ENCODE measurements around the gene LMO7. TPM values are rescaled to one million over a fixed set of nuclear protein-coding genes. Genes with fewer than 3 reads are reported as not detected.
"Not testable (repeated sequence)": the region's sequence is repeated elsewhere in the genome, so short reads cannot be mapped to it uniquely, and the experiment has no call there.

Gene LMO7
- total RNA-seq, 1 experiment from 2014 or later, result 18.5 TPM

- Mint-ChIP-seq H3K9me3 (peaks cover 16% of the 10 kb centered on the region), H3K36me3 (peaks cover 17% of the 10 kb centered on the region), H3K27ac (0 out of 2 replicates have a peak overlapping the region, but pooled peaks have one; percentile 9), H3K4me1 (no peaks in the 10 kb centered on the region), H3K4me3 (no peak overlapping the region), H3K27me3 (ENCODE audit: low read depth) (no peaks in the 10 kb centered on the region)
- ChIA-PET CTCF (no interaction called here), POLR2A (no interaction called here)
- no peak for DNase-seq (ENCODE audit: low spot score)
- ATAC-seq, result no peak
- TF ChIP-seq ZNF138 (CRISPR knock-in tag; conservative IDR thresholded peaks at IDR 0.05) (no peak), NFE2L1 (CRISPR knock-in tag; IDR thresholded peaks at IDR 0.05) (no peak)
Observed at GRCh38 chr13:75739244-75739868, 103.2 kb downstream of the LMO7 start.

- TF ChIP-seq ZNF219 (CRISPR knock-in tag; IDR thresholded peaks at IDR 0.05; ENCODE audit: borderline replicate concordance), result no peak
- no peak for TF ChIP-seq ZBTB21 (CRISPR knock-in tag; IDR thresholded peaks at IDR 0.05; ENCODE audit: borderline replicate concordance)
- no peak for TF ChIP-seq ZNF512 (CRISPR knock-in tag; IDR thresholded peaks at IDR 0.05; ENCODE audit: borderline replicate concordance)
- TF ChIP-seq GABPB1 (CRISPR knock-in tag; IDR thresholded peaks at IDR 0.05), result no peak
- no peak for TF ChIP-seq CDX4 (CRISPR knock-in tag; IDR thresholded peaks at IDR 0.05; ENCODE audit: borderline replicate concordance)
- TF ChIP-seq ETV6 (CRISPR knock-in tag; IDR thresholded peaks at IDR 0.05), result no peak
- no peak for TF ChIP-seq IRF1 (CRISPR knock-in tag; IDR thresholded peaks at IDR 0.05)
- no peak for ATAC-seq
- Mint-ChIP-seq H3K4me1 (no peaks in the 10 kb centered on the region), H3K4me3 (no peak overlapping the region), H3K36me3 (peaks cover 22% of the 10 kb centered on the region), H3K27ac (no peak overlapping the region), H3K27me3 (ENCODE audit: low read depth) (no peaks in the 10 kb centered on the region), H3K9me3 (peaks cover 22% of the 10 kb centered on the region)
- POLR2A ChIA-PET, result no interaction called here
- DNase-seq (ENCODE audit: low spot score), result no peak
- CTCF ChIA-PET, result no interaction called here
Observed at GRCh38 chr13:75740031-75740430, 103.9 kb downstream of the LMO7 start.

- CTCF ChIA-PET; H3K27me3 Mint-ChIP-seq (ENCODE audit: low read depth); H3K27ac Mint-ChIP-seq: not testable (repeated sequence)
Observed at GRCh38 chr13:75743072-75743471, 106.9 kb downstream of the LMO7 start.

GRCh38 chr13:75744127-75744526 lies 108.0 kb downstream of the LMO7 start:
- CTCF ChIA-PET, result no interaction called here
- no peak for DNase-seq (ENCODE audit: low spot score)
- ATAC-seq, result no peak
- peaks cover 29% of the 10 kb centered on the region for H3K36me3 Mint-ChIP-seq
- peaks cover 41% of the 10 kb centered on the region for H3K9me3 Mint-ChIP-seq
- TF ChIP-seq SOX15 (CRISPR knock-in tag; IDR thresholded peaks at IDR 0.05) (no peak), USF1 (CRISPR knock-in tag; IDR thresholded peaks at IDR 0.05) (no peak), USF2 (CRISPR knock-in tag; IDR thresholded peaks at IDR 0.05) (no peak), FOXP1 (CRISPR knock-in tag; IDR thresholded peaks at IDR 0.05; ENCODE audit: borderline replicate concordance) (no peak)
- POLR2A ChIA-PET, result no interaction called here
- H3K4me1 Mint-ChIP-seq, result peaks cover under 1% of the 10 kb centered on the region; the same call in 1 of the 2 replicates
- H3K4me3 Mint-ChIP-seq, result no peak overlapping the region
- no peaks in the 10 kb centered on the region for H3K27me3 Mint-ChIP-seq (ENCODE audit: low read depth)
- H3K27ac Mint-ChIP-seq, result no peak overlapping the region

More at GRCh38 chr13:75743072-75743471, 106.9 kb downstream of the LMO7 start:
- H3K36me3 Mint-ChIP-seq, result peaks cover 29% of the 10 kb centered on the region
- POLR2A ChIA-PET; DNase-seq (ENCODE audit: low spot score); H3K4me1 Mint-ChIP-seq; H3K4me3 Mint-ChIP-seq; ATAC-seq: not testable (repeated sequence)
- peaks cover 41% of the 10 kb centered on the region for H3K9me3 Mint-ChIP-seq

Measured in WTC11 (cell line).